K562 (cell line): Measurements from ENCODE around the gene CCR9. TPM values are rescaled to one million over a fixed set of nuclear protein-coding genes. Genes with fewer than 3 reads are reported as not detected.

Experiments used
- ATAC-seq: fragments of 200-7000 bp; cut with Tn5 transposase; 3 replicates; pipeline ENCODE4 v1.9.1; 2020; ENCODE audit warnings: moderate library complexity
- BruUV-seq: library from RNA; stranded (reverse); fragments of 400-500 nt; replicated peaks from 2 replicates; lab custom pipeline; 2021; lab: Mats Ljungman, UMichigan
- CTCF ChIA-PET: fragments of 300-600 bp; formaldehyde crosslinking; extraction: SDS; loops from one replicate; lab custom pipeline; 2021; ENCODE audit warnings: low intra/inter-chr PET ratio; lab: Yijun Ruan, JAX
- POLR2A ChIA-PET: fragments of 300-600, 350-650 bp; sonication (Branson Sonifier 250); formaldehyde crosslinking; extraction: SDS; loops from one replicate; lab custom pipeline; 2021; ENCODE audit warnings: antibody characterized with exemption, inconsistent platforms; lab: Yijun Ruan, JAX
- DNase-seq, 4 experiments: peaks; one replicate each; pipeline versions ENCODE4 v3.0.0 to v3.0.0-alpha.2; 2011 to 2018; ENCODE audit warnings: low spot score in 3 of 4, mixed read lengths in 3 of 4; ENCODE audit errors: extremely low read depth in 1 of 4
- FAIRE-seq: peaks from 2 replicates; lab custom pipeline; 2011; peaks lifted over from hg19 to GRCh38; lab: Jason Lieb, UNC
- H2AFZ ChIP-seq: 2 replicates; pipeline ENCODE4 v1.6.0; 2011; ENCODE audit warnings: low read depth, low read length, control low read depth, inconsistent platforms
- H3K27ac ChIP-seq: fragments of 200-600 bp; 3 replicates; pipeline ENCODE4 v1.8.0; 2011; ENCODE audit warnings: low read depth, mild to moderate bottlenecking, control low read depth, inconsistent platforms, low read length, moderate library complexity, mixed read lengths; ENCODE audit errors: extremely low read depth
- H3K27me3 ChIP-seq, 2 experiments: fragments of 300-600 bp in 1 of 2; 2 replicates in 1 of 2; 3 replicates in 1 of 2; pipeline versions ENCODE4 v1.6.0 to v1.8.0; 2011; ENCODE audit warnings: inconsistent platforms in 2 of 2, low read length in 2 of 2, mild to moderate bottlenecking in 1 of 2, mixed read lengths in 1 of 2, moderate library complexity in 1 of 2; ENCODE audit not compliant: control insufficient read depth in 2 of 2, insufficient read depth in 2 of 2
- H3K36me3 ChIP-seq: fragments of 300-600 bp; 3 replicates; pipeline ENCODE4 v1.8.0; 2011; ENCODE audit warnings: mild to moderate bottlenecking, low read length, inconsistent platforms; ENCODE audit not compliant: control insufficient read depth, insufficient read depth
- H3K4me1 ChIP-seq, 2 experiments: fragments of 200-600 bp in 1 of 2; replicated peaks in 1 of 2; 2 replicates in 1 of 2; 3 replicates in 1 of 2; pipeline versions ENCODE4 v1.5.1 to v1.8.0; 2011; ENCODE audit warnings: inconsistent platforms in 2 of 2, low read length in 2 of 2, mild to moderate bottlenecking in 1 of 2, mixed read lengths in 1 of 2, moderate library complexity in 1 of 2; ENCODE audit not compliant: control insufficient read depth in 2 of 2, insufficient read depth in 2 of 2
- H3K4me2 ChIP-seq: 2 replicates; pipeline ENCODE4 v1.6.1; 2011; ENCODE audit warnings: low read length, control low read depth, inconsistent platforms, mixed read lengths; ENCODE audit not compliant: insufficient read depth
- H3K4me3 ChIP-seq: fragments of 200-600 bp; sonication (generic), shearing (Covaris generic); 2 replicates; pipeline ENCODE4 v1.5.1; 2016; ENCODE audit warnings: control low read depth, inconsistent platforms
- H3K79me2 ChIP-seq: fragments of 200-600 bp; 3 replicates; pipeline ENCODE4 v1.8.0; 2011; ENCODE audit warnings: low read length, inconsistent platforms; ENCODE audit not compliant: control insufficient read depth, insufficient read depth
- H3K9ac ChIP-seq, 2 experiments: 2 replicates each; pipeline versions ENCODE4 v1.6.0 to v1.6.1; 2011; ENCODE audit warnings: low read depth in 2 of 2, low read length in 2 of 2, control low read depth in 1 of 2, inconsistent platforms in 1 of 2, mild to moderate bottlenecking in 1 of 2, mixed read lengths in 1 of 2; ENCODE audit not compliant: insufficient read depth in 1 of 2
- H3K9me1 ChIP-seq: one replicate; pipeline ENCODE4 v1.6.0; 2011; ENCODE audit warnings: inconsistent platforms, mild to moderate bottlenecking, low read length, moderate library complexity; ENCODE audit not compliant: control insufficient read depth, insufficient read depth
- H3K9me3 ChIP-seq: replicated peaks from 2 replicates; pipeline ENCODE4 v1.5.1; 2011; ENCODE audit warnings: low read depth, low read length, inconsistent platforms; ENCODE audit not compliant: control insufficient read depth, insufficient read depth
- H4K20me1 ChIP-seq: replicated peaks from 2 replicates; pipeline ENCODE4 v1.6.1; 2011; ENCODE audit warnings: low read length, inconsistent platforms, mixed read lengths; ENCODE audit not compliant: control insufficient read depth, insufficient read depth
- ATF1 ChIP-seq, 2 experiments: fragments of 450-650 bp in 1 of 2; IDR thresholded peaks; 2 replicates each; pipeline ENCODE4 v1.6.1; 2016; ENCODE audit warnings: missing compliant biosample characterization in 1 of 2, missing genetic modification characterization in 1 of 2
- BHLHE40 ChIP-seq: IDR thresholded peaks from 2 replicates; pipeline ENCODE4 v1.6.1; 2011; ENCODE audit warnings: low read length, improper control_type of control experiment
- BMI1 ChIP-seq: fragments of 150-350 bp; IDR thresholded peaks from 2 replicates; pipeline ENCODE4 v1.6.1; 2014; ENCODE audit warnings: low read length
- CSDE1 ChIP-seq, 2 experiments: fragments of 450-650 bp; IDR thresholded peaks; 2 replicates each; pipeline ENCODE4 v1.6.1; 2016; ENCODE audit warnings: mild to moderate bottlenecking in 1 of 2
- CTBP1 ChIP-seq: fragments of 450-650 bp; IDR thresholded peaks from 2 replicates; pipeline ENCODE4 v1.6.1; 2016; ENCODE audit warnings: borderline replicate concordance
- DACH1 ChIP-seq: fragments of 450-650 bp; IDR thresholded peaks from 2 replicates; pipeline ENCODE4 v1.6.1; 2018; ENCODE audit not compliant: partially characterized antibody
- ETV1 ChIP-seq: fragments of 450-650 bp; conservative IDR thresholded peaks from 2 replicates; pipeline ENCODE4 v1.6.1; 2016; ENCODE audit warnings: missing genetic modification characterization, control low read depth, low read depth, missing compliant biosample characterization
- FOS ChIP-seq: IDR thresholded peaks from 3 replicates; pipeline ENCODE4 v1.6.1; 2011; ENCODE audit not compliant: insufficient read length; ENCODE audit errors: extremely low read depth
- HDGF ChIP-seq: fragments of 450-650 bp; IDR thresholded peaks from 2 replicates; pipeline ENCODE4 v1.6.1; 2016
- JUND ChIP-seq, 2 experiments: IDR thresholded peaks; 2 replicates in 1 of 2; 3 replicates in 1 of 2; pipeline ENCODE4 v1.6.1; 2011; ENCODE audit warnings: borderline replicate concordance in 2 of 2, low read depth in 2 of 2, low read length in 2 of 2, improper control_type of control experiment in 1 of 2, missing biosample characterization in 1 of 2, missing genetic modification characterization in 1 of 2, missing genetic modification reagents in 1 of 2
- MIER1 ChIP-seq: fragments of 450-650 bp; IDR thresholded peaks from 2 replicates; pipeline ENCODE4 v1.6.1; 2016; ENCODE audit warnings: antibody characterized with exemption, mild to moderate bottlenecking, low read depth
- MYNN ChIP-seq, 2 experiments: sonication (generic); formaldehyde crosslinking in 1 of 2; IDR thresholded peaks; 2 replicates each; pipeline versions ENCODE4 v1.5.0 to v1.6.1; 2016 to 2020; ENCODE audit warnings: antibody characterized with exemption in 1 of 2, missing genetic modification reagents in 1 of 2
- NFE2L1 ChIP-seq: fragments of 450-650 bp; IDR thresholded peaks from 2 replicates; pipeline ENCODE4 v1.6.1; 2016; ENCODE audit warnings: missing genetic modification characterization, low read depth, mild to moderate bottlenecking, missing compliant biosample characterization, moderate library complexity, borderline replicate concordance
- SPI1 ChIP-seq: IDR thresholded peaks from 2 replicates; pipeline ENCODE4 v1.6.1; 2011; ENCODE audit warnings: low read depth, low read length, control low read depth, borderline replicate concordance
- SREBF2 ChIP-seq: sonication (generic); formaldehyde crosslinking; IDR thresholded peaks from 2 replicates; pipeline ENCODE4 v1.4.0; 2020; ENCODE audit warnings: mild to moderate bottlenecking, missing genetic modification reagents
- ZBTB33 ChIP-seq: sonication (generic); formaldehyde crosslinking; IDR thresholded peaks from 2 replicates; pipeline ENCODE4 v1.8.1; 2023; ENCODE audit warnings: mild to moderate bottlenecking, missing genetic modification reagents
- ZFX ChIP-seq: sonication (generic); formaldehyde crosslinking; IDR thresholded peaks from 2 replicates; pipeline ENCODE4 v1.8.0; 2022; ENCODE audit warnings: mild to moderate bottlenecking, missing genetic modification reagents, moderate library complexity
- ZNF280B ChIP-seq: fragments of 250-450 bp; sonication (Bioruptor Pico); IDR thresholded peaks from 2 replicates; pipeline ENCODE4 v1.5.1; 2021; ENCODE audit warnings: mild to moderate bottlenecking
- WGBS: fragments of 100-300 bp; shearing (Covaris generic); methylation state at CpG from one replicate; pipeline ENCODE4 v1.1.6; 2016; ENCODE audit warnings: low coverage, mixed read lengths; ENCODE audit not compliant: insufficient coverage; ENCODE audit errors: missing lambda C conversion rate; 5-methylcytosine and 5-hydroxymethylcytosine counted together
- in situ Hi-C: fragments of 300-500 bp; cut with MboI; formaldehyde crosslinking; loops from 4 replicates; pipeline ENCODE4 v1.15.0; 2018; ENCODE audit warnings: inconsistent platforms, mixed read lengths
- intact Hi-C: fragments of 100-400 bp; cut with micrococcal nuclease; formaldehyde crosslinking; loops from 2 replicates; pipeline ENCODE4 v1.14.2; 2022
- polyA plus RNA-seq, 8 experiments: library from polyadenylated mRNA; depleted of rRNA in 4 of 8; stranded (reverse) in 5 of 8; unstranded in 3 of 8; fragments of >200 nt; fragmentation: Nextera tagmentation in 2 of 8; fragmentation: Illumina TruSeq in 1 of 8; extraction: Ambion mirVana in 2 of 8; extraction: Trizol in 1 of 8; gene quantifications; 2 replicates each; pipeline versions ENCODE4 v1.2.1 to v1.2.3, GENCODE V29; 2011 to 2014; ENCODE audit warnings: inconsistent platforms in 1 of 8, missing spikeins in 1 of 8
- total RNA-seq, 7 experiments: library from RNA; depleted of rRNA in 6 of 7; stranded (reverse); fragments of >200 nt in 6 of 7; fragmentation: Illumina TruSeq in 2 of 7; extraction: Trizol in 2 of 7; gene quantifications; 2 replicates each; pipeline versions ENCODE4 v1.2.1 to v1.2.3, GENCODE V29; 2011 to 2021; ENCODE audit warnings: low replicate concordance in 1 of 7

Gene CCR9
- total and polyA plus RNA-seq, 9 of the 15 experiments (the other 6 are each of a cell fraction or from before 2014, with no cell fraction given), result not detected

DNA sequence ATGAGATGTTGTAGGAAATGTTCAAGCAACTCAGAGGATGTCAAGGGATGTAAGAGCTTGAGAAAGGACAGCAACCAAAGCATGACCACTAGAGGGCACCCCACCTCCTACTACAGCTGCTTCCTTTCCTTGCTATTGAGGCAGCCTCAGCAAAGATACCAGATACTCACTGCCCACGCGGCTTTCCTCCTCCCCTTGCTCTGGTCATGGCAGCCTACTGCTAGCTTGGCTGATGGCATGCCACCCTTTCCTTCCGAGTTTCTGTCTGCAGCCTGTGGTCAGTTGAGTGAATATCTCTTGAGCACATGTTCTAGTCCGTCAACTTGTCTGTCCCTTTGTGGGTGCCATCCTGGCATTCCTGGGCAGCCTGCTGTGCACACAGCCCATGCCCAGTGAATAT, 52.5 kb downstream of the CCR9 start (continued):
- TF ChIP-seq ATF1 (CRISPR knock-in tag; IDR thresholded peaks at IDR 0.05) (no peak), ATF1 (tag; IDR thresholded peaks at IDR 0.05) (no peak), ETV1 (0 out of 2 replicates have a peak, but pooled peaks have one; percentile 29), DACH1 (peak; percentile 42), JUND (IDR thresholded peaks at IDR 0.05; ENCODE audit: borderline replicate concordance, low read depth, low read length) (peak; percentile 47; the same call in 1 of the 2 replicates), JUND (tag; IDR thresholded peaks at IDR 0.05; ENCODE audit: borderline replicate concordance, low read depth, low read length) (no peak), CTBP1 (peak; percentile 26; the same call in 1 of the 2 replicates), CSDE1 (IDR thresholded peaks at IDR 0.05) (0 out of 4 replicates have a peak, but pooled peaks of 1 of the 2 experiments have one; percentile 22), BHLHE40 (0 out of 2 replicates have a peak, but pooled peaks have one; percentile 24), NFE2L1 (tag) (no peak), MYNN (IDR thresholded peaks at IDR 0.05) (0 out of 2 replicates have a peak, but pooled peaks have one; percentile 20), MYNN (CRISPR knock-in tag; IDR thresholded peaks at IDR 0.05) (no peak), HDGF (0 out of 2 replicates have a peak, but pooled peaks have one; percentile 62), SREBF2 (CRISPR knock-in tag) (no peak)

- ATAC-seq (no peak; the same call in 1 of the 3 replicates), DNase-seq (no peak), FAIRE-seq (no peak)
- Histone ChIP-seq H3K36me3 (peaks cover 47% of the 10 kb centered on the region), H3K9me1 (no peaks in the 10 kb centered on the region), H3K27me3 (no peaks in the 10 kb centered on the region), H3K4me3 (no peak overlapping the region), H3K27ac (no peak overlapping the region), H2AFZ (no peak overlapping the region), H3K79me2 (no peaks in the 10 kb centered on the region), H3K9ac (no peak overlapping the region), H3K9me3 (no peaks in the 10 kb centered on the region), H4K20me1 (no peaks in the 10 kb centered on the region), H3K4me2 (no peak overlapping the region), H3K4me1 (peaks cover 4 to 6% of the 10 kb centered on the region in 2 experiments; a peak in 1 of 5 replicates)
- in situ Hi-C loops (no loop called here), intact Hi-C loops (loop anchor here (10.0 kb wide), 1 partner anchor 905 kb away; no protein-coding TSS in a partner anchor)
- ChIA-PET CTCF (interaction anchor here (1.4 to 7.6 kb wide), 3 partner anchors 140 to 902 kb away, joined by 4 to 123 read pairs (median 4); no protein-coding TSS in a partner anchor), POLR2A (interaction anchor here (0.6 to 1.6 kb wide), 6 partner anchors 9 to 171 kb away, joined by 3 to 5 read pairs (median 4); no protein-coding TSS in a partner anchor)
- BruUV-seq, result no TSS peak
- WGBS, result 67% methylated on average over 5 of the region's 5 CpGs
- no peak for TF ChIP-seq ZNF280B (CRISPR knock-in tag)
- no peak for TF ChIP-seq ZBTB33
- no peak for TF ChIP-seq SPI1
- no peak for TF ChIP-seq MIER1
- TF ChIP-seq BMI1, result no peak
- no peak for TF ChIP-seq ZFX (CRISPR knock-in tag)
- TF ChIP-seq HDGF, result no peak
- no peak for TF ChIP-seq FOS
Observed at GRCh38 chr3:45939341-45939771, 53.0 kb downstream of the CCR9 start.
